ENCODE results near the gene CCNG1. TPM values are rescaled to one million over a fixed set of nuclear protein-coding genes. Genes with fewer than 3 reads are reported as not detected.

CCNG1 gene
- total RNA-seq, 1 donor from 2014 or later, result 71.2 TPM

DNA sequence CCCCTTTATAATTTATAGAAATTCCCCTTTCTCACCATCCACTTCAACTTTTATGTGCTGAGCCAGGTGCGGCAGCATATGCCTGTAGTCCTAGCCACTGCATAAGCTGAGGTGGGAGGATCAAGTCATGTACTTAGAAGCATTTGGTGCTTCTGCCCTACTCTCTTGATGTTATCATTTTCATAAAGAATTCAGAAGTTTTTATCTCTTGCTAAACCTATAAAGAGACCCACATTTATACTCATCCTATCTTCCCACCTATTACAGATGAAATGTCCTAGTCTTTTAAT is 41.5 kb downstream of the CCNG1 start:
- H3K27me3 Mint-ChIP-seq, result no peaks in the 10 kb centered on the region
- peaks cover 3% of the 10 kb centered on the region for H3K9me3 Mint-ChIP-seq
- ChIA-PET POLR2A (no interaction called here), CTCF (interaction anchor here (1.1 kb wide), 1 partner anchor 10 kb away, joined by 3 read pairs; no protein-coding TSS in a partner anchor)
- H3K4me1 Mint-ChIP-seq, result no peaks in the 10 kb centered on the region
- H3K27ac Mint-ChIP-seq, result no peak overlapping the region
- ATAC-seq (ENCODE audit: low read depth) (no peak), DNase-seq (no peak)
- H3K36me3 Mint-ChIP-seq (ENCODE audit: low read depth), result no peaks in the 10 kb centered on the region
- no peak for TF ChIP-seq CTCF (IDR thresholded peaks at IDR 0.05)
- intact Hi-C loops (cut with micrococcal nuclease), result no loop called here
- H3K4me3 Mint-ChIP-seq, result no peak overlapping the region

DNA sequence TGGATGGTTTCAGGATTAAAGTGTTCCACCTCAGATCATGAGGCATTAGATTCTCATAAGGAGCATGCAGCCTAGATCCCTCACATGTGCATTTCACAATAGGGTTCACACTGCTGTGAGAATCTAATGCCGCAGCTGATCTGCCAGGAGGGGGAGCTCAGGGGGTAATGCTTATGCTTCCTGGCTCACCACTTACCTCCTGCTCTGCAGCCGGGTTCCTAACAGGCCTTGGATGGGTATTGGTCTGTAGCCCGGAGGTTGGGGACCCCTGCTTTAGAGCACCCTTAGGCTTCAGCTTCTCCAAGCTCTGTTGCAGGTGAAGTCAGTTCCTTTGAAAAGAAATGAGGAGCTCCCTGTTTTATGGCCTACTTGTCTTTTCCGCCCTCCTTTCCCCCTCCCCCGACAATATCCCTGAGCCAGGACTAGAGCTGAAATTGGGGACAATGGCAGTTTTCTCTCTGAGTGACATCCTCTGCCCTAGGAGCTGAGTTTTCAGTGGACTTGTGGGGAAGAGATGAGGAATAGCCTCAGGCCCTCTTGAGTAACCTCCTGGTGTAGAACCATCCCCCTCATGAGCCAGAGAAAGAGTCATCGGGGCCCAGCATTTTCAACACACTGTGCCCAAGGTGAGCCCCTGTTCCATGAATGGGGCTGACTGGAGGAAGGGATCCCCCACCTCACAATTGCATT is 51.8 kb downstream of the CCNG1 start:
- H3K4me1 Mint-ChIP-seq, result no peaks in the 10 kb centered on the region
- ATAC-seq (ENCODE audit: low read depth) (no peak), DNase-seq (no peak)
- no peaks in the 10 kb centered on the region for H3K9me3 Mint-ChIP-seq
- ChIA-PET CTCF (interaction anchor here (1.7 kb wide), 1 partner anchor 11 kb away, joined by 5 read pairs; no protein-coding TSS in a partner anchor), POLR2A (no interaction called here)
- H3K36me3 Mint-ChIP-seq (ENCODE audit: low read depth), result no peaks in the 10 kb centered on the region
- intact Hi-C loops (cut with micrococcal nuclease), result no loop called here
- no peaks in the 10 kb centered on the region for H3K27me3 Mint-ChIP-seq
- H3K27ac Mint-ChIP-seq, result no peak overlapping the region
- H3K4me3 Mint-ChIP-seq, result no peak overlapping the region
- no peak for TF ChIP-seq CTCF (IDR thresholded peaks at IDR 0.05)

GRCh38 chr5:163489745-163490075 is 52.3 kb downstream of the CCNG1 start:
- ChIA-PET POLR2A (no interaction called here), CTCF (interaction anchor here (1.7 kb wide), 1 partner anchor 12 kb away, joined by 5 read pairs; no protein-coding TSS in a partner anchor)
- ATAC-seq (ENCODE audit: low read depth) (no peak), DNase-seq (no peak)
- Mint-ChIP-seq H3K4me1 (no peaks in the 10 kb centered on the region), H3K27me3 (no peaks in the 10 kb centered on the region), H3K9me3 (no peaks in the 10 kb centered on the region), H3K4me3 (no peak overlapping the region), H3K36me3 (ENCODE audit: low read depth) (no peaks in the 10 kb centered on the region), H3K27ac (no peak overlapping the region)
- no peak for TF ChIP-seq CTCF (IDR thresholded peaks at IDR 0.05)
- intact Hi-C loops (cut with micrococcal nuclease), result no loop called here

Other genes with a start within 250 kb of the CCNG1 start
- gene NUDCD2, start 22.5 kb downstream of the CCNG1 start, total RNA-seq, result 23.5 and 28.1 TPM in 2 replicates
- gene HMMR, start 23.0 kb downstream of the CCNG1 start, total RNA-seq, result 2.8 and 3.3 TPM in 2 replicates
- gene MAT2B, start 68.0 kb downstream of the CCNG1 start, total RNA-seq, result 74.7 and 76.4 TPM in 2 replicates